HUES6 (cell line): ENCODE measurements around the gene RPL41.
A peak's percentile ranks its signal among the peaks of the same experiment; 100 is the strongest.
"Not testable (repeated sequence)": the region's sequence is repeated elsewhere in the genome, so short reads cannot be mapped to it uniquely, and the experiment has no call there.

ENCODE experiments used
- H3K27ac ChIP-seq: 2 replicates; pipeline ENCODE4 v1.7.0; 2013; ENCODE audit warnings: low read depth, mild to moderate bottlenecking, low read length, inconsistent platforms
- H3K27me3 ChIP-seq: 2 replicates; pipeline ENCODE4 v1.6.1; 2013; ENCODE audit warnings: low read length; ENCODE audit not compliant: control insufficient read depth, insufficient read depth
- H3K36me3 ChIP-seq: 2 replicates; pipeline ENCODE4 v1.6.1; 2013; ENCODE audit warnings: low read length; ENCODE audit not compliant: control insufficient read depth, insufficient read depth
- H3K4me1 ChIP-seq: 2 replicates; pipeline ENCODE4 v1.6.1; 2013; ENCODE audit warnings: low read length; ENCODE audit not compliant: control insufficient read depth, insufficient read depth
- H3K4me3 ChIP-seq: 2 replicates; pipeline ENCODE4 v1.5.1; 2013; ENCODE audit warnings: low read depth, low read length
- H3K9ac ChIP-seq: one replicate; pipeline ENCODE4 v1.6.1; 2013; ENCODE audit warnings: mild to moderate bottlenecking, low read length
- H3K9me3 ChIP-seq: 2 replicates; pipeline ENCODE4 v1.6.1; 2013; ENCODE audit warnings: low read depth, low read length; ENCODE audit not compliant: control insufficient read depth, insufficient read depth

RPL41 gene

DNA sequence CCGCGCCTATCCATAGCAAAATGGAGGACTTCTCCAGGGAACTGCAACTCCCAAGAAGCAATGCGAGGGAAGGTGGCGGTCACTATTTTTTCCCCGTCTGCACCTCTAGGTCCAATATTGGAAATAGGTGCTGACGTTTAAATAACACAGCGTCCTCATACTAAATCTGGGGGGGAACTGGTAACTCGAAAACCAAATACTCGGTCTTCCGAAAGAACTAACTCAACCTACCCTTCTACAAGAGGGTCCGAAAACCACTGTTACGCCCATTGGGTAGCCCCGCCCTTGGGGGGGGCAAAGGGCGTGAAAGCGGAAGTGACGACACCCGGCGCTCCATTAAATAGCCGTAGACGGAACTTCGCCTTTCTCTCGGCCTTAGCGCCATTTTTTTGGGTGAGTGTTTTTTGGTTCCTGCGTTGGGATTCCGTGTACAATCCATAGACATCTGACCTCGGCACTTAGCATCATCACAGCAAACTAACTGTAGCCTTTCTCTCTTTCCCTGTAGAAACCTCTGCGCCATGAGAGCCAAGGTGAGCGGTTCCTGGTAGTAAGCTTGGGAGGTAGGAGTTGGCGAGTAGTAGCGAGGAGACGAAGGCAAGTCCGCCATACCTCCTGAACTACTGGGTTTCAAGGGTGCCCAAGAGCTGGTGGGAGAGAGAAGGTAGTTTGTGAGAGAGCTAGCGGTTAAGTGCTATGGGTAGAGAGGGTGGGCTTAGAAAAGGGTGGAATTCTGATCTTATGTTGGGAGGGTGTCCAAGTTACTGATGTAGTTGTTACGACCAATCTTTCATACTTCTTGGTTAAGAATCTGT is at the start of gene RPL41:
RPL41 (plus strand) TSS at position 367 of the 815 bp plus-strand sequence.
- Histone ChIP-seq H3K4me1 (peaks cover 12% of the 10 kb centered on the region), H3K36me3 (peaks cover 48% of the 10 kb centered on the region), H3K27ac (peak within 1 kb of the TSS; percentile 75), H3K9me3 (no peaks in the 10 kb centered on the region), H3K4me3 (peak within 1 kb of the TSS; percentile 69), H3K27me3 (no peaks in the 10 kb centered on the region), H3K9ac (peak within 1 kb of the TSS; percentile 95)

DNA sequence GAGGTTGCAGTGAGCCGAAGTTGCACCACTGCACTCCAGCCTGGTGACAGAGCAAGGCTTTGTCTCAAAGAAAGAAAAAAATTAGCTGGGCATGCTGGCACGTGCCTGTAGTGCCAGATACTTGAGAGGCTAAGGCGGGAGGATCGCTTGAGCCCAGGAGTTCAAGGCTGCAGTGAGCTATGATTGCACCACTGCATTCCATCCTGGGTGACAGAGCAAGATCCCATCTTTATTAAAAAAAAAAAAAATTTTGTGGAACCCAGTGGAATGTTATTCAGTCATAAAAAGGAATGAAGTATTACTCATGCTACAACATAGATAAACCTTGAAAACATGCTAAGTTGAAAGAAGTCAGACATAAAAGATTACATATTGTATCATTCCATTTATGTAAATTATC is 44.8 kb upstream of the RPL41 start:
- Histone ChIP-seq H3K36me3 (no peaks in the 10 kb centered on the region), H3K9ac (no peak overlapping the region), H3K27me3 (no peaks in the 10 kb centered on the region), H3K4me3 (no peak overlapping the region), H3K4me1 (no peaks in the 10 kb centered on the region), H3K27ac (no peak overlapping the region), H3K9me3 (no peaks in the 10 kb centered on the region; the same call in 1 of the 2 replicates)

DNA sequence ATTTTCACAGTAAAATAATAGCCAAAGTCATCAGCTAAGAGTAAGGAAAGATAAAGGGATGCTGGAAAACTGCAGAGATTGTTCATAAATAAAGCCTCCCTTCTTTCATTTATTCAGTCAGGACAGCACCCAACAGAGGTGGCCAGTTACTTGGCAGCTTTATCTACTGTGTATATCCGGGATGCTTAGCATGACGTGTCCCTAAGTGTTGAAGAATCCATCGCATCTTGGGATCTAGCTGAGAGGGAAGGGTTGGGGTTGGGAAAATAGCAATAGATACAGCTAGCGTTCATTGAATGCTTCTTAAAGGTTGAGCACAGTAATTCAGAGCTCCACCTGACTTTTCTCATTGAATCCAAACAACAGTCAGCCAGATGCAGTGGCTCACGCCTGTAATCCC is 42.0 kb upstream of the RPL41 start:
- no peaks in the 10 kb centered on the region for H3K36me3 ChIP-seq
- H3K4me1 ChIP-seq, result peaks cover 4% of the 10 kb centered on the region
- H3K9ac ChIP-seq, result no peak overlapping the region

DNA sequence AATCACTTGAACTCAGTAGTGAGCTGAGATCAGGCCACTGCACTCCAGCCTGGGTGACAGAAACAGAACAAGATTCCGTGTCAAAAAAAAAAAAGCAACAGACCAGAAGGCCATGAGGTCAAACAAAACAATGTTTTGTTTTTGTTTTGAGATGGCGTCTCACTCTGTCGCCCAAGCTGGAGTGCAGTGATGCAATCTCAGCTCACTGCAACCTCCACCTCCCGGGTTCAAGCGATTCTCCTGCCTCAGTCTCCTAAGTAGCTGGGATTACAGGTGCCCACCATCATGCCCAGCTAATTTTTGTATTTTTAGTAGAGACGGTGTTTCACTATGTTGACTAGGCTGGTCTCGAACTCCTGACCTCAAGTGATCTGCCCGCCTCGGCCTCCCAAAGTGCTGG is 38.5 kb upstream of the RPL41 start:
- not testable (repeated sequence) for H3K9me3 ChIP-seq, H3K27ac ChIP-seq

More for the DNA sequence above, 42.0 kb upstream of the RPL41 start:
- peaks cover 3% of the 10 kb centered on the region; the same call in 1 of the 2 replicates for H3K9me3 ChIP-seq
- no peak overlapping the region for H3K27ac ChIP-seq
- no peaks in the 10 kb centered on the region for H3K27me3 ChIP-seq
- no peak overlapping the region for H3K4me3 ChIP-seq

DNA sequence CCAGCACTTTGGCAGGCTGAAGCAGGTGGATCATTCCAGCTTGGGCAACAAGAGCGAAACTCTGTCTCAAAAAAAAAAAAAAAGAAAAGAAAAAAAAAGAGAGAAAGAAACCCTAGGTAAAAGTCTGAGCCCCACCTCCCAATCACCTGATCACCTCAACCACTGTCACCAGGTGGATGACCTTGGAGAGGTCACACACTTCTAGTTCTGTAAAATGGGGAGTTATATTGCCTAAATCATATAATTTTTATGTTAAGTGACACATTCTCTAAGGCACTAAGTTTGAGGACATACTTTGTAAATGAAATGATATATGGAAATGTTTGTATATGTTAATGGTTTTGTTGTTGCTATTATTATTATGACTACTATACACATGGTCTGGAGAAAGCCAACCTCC is 38.0 kb upstream of the RPL41 start:
- Histone ChIP-seq H3K27ac (no peak overlapping the region), H3K4me3 (peak overlapping the region; percentile 85), H3K9ac (peak overlapping the region; percentile 74)

More for the DNA sequence above, 38.5 kb upstream of the RPL41 start:
- H3K4me1 ChIP-seq, result peaks cover 24% of the 10 kb centered on the region
- not testable (repeated sequence) for H3K9ac ChIP-seq, H3K4me3 ChIP-seq, H3K36me3 ChIP-seq, H3K27me3 ChIP-seq

DNA sequence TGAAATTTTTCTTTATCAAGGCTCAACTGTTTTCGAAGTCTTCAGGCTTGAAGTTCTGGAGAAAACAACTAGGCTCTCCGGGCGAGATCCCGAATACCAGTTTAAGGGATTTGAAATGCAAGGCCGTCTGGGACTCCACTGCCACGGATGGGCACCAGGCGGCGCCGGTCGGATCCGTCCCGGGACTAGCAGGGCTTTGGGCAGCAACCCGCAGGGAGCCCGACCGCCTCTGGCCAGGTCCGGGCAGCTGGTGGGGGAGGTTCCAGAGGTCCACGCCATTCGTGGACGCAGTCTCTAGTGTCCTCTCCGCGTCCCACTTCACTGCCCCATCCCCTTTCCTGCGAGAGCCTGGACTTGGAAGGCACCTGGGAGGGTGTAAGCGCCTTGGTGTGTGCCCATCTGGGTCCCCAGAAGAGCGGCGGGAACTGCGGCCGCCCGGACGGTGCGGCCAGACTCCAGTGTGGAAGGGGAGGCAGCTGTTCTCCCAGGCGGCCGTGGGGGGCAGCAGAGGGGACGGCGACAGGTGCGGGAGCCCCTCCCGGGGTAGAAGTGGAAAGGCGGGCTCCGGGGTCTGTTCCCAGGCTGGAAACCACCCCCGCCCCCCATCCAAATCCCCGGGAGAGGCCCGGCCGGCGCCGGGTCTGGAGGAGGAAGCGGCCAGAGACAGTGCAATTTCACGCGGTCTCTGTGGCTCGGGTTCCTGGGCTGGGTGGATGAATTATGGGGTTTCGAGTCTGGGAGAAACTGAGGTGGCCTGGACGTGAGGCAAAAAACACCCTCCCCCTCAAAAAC is 37.3 kb upstream of the RPL41 start:
- peaks cover 24% of the 10 kb centered on the region for H3K4me1 ChIP-seq
- H3K4me3 ChIP-seq, result peak overlapping the region; percentile 85
- H3K27me3 ChIP-seq, result peaks cover 6% of the 10 kb centered on the region; the same call in 1 of the 2 replicates
- H3K9me3 ChIP-seq, result peaks cover 3% of the 10 kb centered on the region; the same call in 1 of the 2 replicates
- H3K27ac ChIP-seq, result peak overlapping the region; percentile 86
- peak overlapping the region; percentile 84 for H3K9ac ChIP-seq
- peaks cover 6% of the 10 kb centered on the region; the same call in 1 of the 2 replicates for H3K36me3 ChIP-seq

More for the DNA sequence above, 38.0 kb upstream of the RPL41 start:
- no peaks in the 10 kb centered on the region; the same call in 1 of the 2 replicates for H3K36me3 ChIP-seq
- peaks cover 6% of the 10 kb centered on the region; the same call in 1 of the 2 replicates for H3K27me3 ChIP-seq
- peaks cover 3% of the 10 kb centered on the region; the same call in 1 of the 2 replicates for H3K9me3 ChIP-seq
- peaks cover 24% of the 10 kb centered on the region for H3K4me1 ChIP-seq

DNA sequence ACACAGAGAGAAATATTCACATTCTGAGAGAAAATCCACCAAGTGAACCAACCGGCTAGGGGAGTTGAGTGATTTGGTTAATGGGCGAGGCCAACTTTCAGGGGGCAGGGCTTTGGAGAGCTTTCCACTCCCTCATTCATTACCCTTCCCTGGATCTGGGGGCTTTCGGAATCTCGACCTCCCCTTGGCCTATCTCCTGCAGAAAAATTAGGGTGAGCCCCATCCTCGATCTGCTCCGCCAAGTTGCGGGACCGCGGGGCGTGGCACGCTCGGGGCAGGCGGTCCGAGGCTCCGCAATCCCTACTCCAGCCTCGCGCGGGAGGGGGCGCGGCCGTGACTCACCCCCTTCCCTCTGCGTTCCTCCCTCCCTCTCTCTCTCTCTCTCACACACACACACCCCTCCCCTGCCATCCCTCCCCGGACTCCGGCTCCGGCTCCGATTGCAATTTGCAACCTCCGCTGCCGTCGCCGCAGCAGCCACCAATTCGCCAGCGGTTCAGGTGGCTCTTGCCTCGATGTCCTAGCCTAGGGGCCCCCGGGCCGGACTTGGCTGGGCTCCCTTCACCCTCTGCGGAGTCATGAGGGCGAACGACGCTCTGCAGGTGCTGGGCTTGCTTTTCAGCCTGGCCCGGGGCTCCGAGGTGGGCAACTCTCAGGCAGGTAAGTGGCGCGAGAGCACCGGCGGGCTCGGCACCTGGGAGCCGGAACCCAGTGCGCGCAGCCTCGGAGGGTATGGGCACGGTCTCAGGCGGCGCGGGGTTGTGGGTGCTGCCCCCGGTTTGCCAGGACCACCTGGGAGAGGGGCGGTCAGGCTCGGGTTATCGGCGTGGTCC is 36.5 kb upstream of the RPL41 start, which contains the start of gene ERBB3:
ERBB3 (plus strand) TSS at position 443 of the 833 bp plus-strand sequence; CDS start at position 579, 136 bp downstream.
- H3K27me3 ChIP-seq, result peaks cover 6% of the 10 kb centered on the region; the same call in 1 of the 2 replicates
- H3K27ac ChIP-seq, result peak within 1 kb of the TSS; percentile 86
- H3K36me3 ChIP-seq, result peaks cover 10% of the 10 kb centered on the region
- H3K9me3 ChIP-seq, result peaks cover 3% of the 10 kb centered on the region; the same call in 1 of the 2 replicates
- peak within 1 kb of the TSS; percentile 85 for H3K4me3 ChIP-seq
- H3K9ac ChIP-seq, result peak within 1 kb of the TSS; percentile 84
- peaks cover 24% of the 10 kb centered on the region for H3K4me1 ChIP-seq

DNA sequence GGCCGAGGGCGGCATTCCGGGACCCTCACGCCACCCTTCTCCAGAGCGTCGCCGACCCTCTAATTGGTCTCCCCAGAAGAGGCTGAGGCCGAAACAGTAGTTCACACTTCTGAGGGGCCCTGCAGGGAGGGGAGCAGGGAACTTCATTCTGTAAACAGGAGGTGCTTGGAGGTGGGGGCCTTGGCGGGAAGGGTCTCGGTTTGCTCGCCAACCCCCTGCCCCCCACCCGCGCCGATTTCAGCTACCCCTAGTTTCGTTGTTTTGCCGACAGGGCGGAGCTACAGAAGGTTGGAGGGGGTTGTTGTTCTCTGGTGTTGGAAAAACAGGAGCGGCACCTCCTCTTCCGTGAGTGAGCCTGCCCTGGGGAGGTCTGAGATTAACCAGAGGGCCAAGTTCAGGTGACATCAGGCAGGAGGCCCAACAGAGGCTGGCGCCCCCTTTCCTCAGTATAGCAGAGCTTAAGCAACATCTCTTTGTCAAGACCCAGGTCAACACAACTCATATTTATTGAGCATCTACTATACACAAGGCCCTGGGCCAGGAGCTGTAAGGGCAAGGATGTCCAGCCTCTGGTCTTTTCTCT is 35.8 kb upstream of the RPL41 start:
- H3K9me3 ChIP-seq, result peaks cover 3% of the 10 kb centered on the region; the same call in 1 of the 2 replicates
- peaks cover 14% of the 10 kb centered on the region for H3K36me3 ChIP-seq
- peak overlapping the region; percentile 85 for H3K4me3 ChIP-seq
- peaks cover 24% of the 10 kb centered on the region for H3K4me1 ChIP-seq
- H3K27ac ChIP-seq, result peak overlapping the region; percentile 86
- H3K27me3 ChIP-seq, result peaks cover 6% of the 10 kb centered on the region; the same call in 1 of the 2 replicates
- peak overlapping the region; percentile 84 for H3K9ac ChIP-seq

DNA sequence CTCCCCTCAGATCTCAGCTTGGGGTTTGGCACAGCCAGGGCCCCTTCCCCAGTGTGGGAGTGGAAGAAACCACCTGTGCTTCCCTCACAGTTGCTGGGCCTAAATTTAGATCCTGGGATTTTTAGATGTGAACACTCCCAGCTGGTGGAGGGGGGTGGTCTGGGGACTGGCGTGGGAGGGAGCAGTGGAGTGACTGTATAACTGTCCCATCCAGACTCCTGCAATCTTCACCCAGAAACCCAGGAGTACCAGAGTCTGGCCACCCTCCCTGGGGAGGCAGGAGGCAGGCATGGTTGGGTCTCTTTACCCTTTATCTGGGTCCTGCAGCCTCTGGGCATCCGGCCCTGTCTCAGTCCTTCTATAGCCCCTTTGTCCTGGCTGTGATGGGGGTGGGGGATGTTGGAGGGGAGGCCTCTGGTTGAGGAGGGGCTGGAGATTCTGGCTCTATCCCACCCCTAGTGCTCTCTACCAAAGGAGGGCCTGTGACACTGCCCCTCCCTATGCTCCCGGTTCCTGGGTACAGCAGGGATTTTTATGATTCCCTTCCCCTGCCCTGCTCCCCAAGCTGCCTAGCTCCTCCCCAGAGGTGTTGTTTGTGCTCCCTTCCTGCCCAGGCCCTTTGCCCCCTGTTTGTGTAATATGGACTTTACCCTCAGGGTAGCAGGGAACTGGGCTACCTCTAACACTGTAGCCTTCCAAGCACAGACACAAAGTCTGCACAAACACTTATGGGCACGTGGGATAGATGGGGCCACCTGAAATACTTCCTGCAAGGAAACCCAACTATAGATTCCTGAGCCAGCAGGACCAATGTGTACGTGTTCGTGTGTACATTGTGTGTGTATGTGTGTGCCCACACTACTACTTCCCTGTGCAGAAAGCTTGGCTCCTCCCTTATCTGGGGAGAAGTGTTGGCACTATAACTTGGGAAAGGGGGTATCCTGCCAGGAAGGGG is 34.8 kb upstream of the RPL41 start:
- Histone ChIP-seq H3K9me3 (peaks cover 3% of the 10 kb centered on the region; the same call in 1 of the 2 replicates), H3K36me3 (peaks cover 21% of the 10 kb centered on the region), H3K27ac (peak overlapping the region; percentile 21; the same call in 1 of the 2 replicates), H3K4me3 (peak overlapping the region; percentile 85), H3K9ac (peak overlapping the region; percentile 84), H3K27me3 (peaks cover 6% of the 10 kb centered on the region; the same call in 1 of the 2 replicates), H3K4me1 (peaks cover 24% of the 10 kb centered on the region)
